ENCODE results near the gene EML1. TPM values are rescaled to one million over a fixed set of nuclear protein-coding genes. Genes with fewer than 3 reads are reported as not detected.

EML1 gene
- total and polyA plus RNA-seq, 7 donors: 3.9 to 148 (median 91.5) TPM

GRCh38 chr14:99955826-99956455 lies 162.7 kb downstream of the EML1 start:
- H3K36me3 ChIP-seq: no peaks in the 10 kb centered on the region
- WGBS, 2 donors: 79 to 87% methylated on average over 7 of the region's 7 CpGs
- no peak for TF ChIP-seq EP300 (IDR thresholded peaks at IDR 0.05)
- TF ChIP-seq, protein P1, sequence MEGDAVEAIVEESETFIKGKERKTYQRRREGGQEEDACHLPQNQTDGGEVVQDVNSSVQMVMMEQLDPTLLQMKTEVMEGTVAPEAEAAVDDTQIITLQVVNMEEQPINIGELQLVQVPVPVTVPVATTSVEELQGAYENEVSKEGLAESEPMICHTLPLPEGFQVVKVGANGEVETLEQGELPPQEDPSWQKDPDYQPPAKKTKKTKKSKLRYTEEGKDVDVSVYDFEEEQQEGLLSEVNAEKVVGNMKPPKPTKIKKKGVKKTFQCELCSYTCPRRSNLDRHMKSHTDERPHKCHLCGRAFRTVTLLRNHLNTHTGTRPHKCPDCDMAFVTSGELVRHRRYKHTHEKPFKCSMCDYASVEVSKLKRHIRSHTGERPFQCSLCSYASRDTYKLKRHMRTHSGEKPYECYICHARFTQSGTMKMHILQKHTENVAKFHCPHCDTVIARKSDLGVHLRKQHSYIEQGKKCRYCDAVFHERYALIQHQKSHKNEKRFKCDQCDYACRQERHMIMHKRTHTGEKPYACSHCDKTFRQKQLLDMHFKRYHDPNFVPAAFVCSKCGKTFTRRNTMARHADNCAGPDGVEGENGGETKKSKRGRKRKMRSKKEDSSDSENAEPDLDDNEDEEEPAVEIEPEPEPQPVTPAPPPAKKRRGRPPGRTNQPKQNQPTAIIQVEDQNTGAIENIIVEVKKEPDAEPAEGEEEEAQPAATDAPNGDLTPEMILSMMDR (IDR thresholded peaks at IDR 0.05): no peak
- no peak for TF ChIP-seq POLR2AphosphoS5 (IDR thresholded peaks at IDR 0.05)
- no peak for TF ChIP-seq POLR2A (IDR thresholded peaks at IDR 0.05)
- DNase-seq: peak; percentile 39
- H3K4me1 ChIP-seq: peaks cover 0 to under 1% (median 0%) of the 10 kb centered on the region in 4 donors
- H3K9me3 ChIP-seq: no peaks in the 10 kb centered on the region
- no peak overlapping the region for H3K27ac ChIP-seq
- peaks cover 0 to 24% (median 0%) of the 10 kb centered on the region in 3 donors for H3K27me3 ChIP-seq
- intact Hi-C loops (cut with DNase I): no loop called here
- no peak overlapping the region for H3K4me3 ChIP-seq

DNA sequence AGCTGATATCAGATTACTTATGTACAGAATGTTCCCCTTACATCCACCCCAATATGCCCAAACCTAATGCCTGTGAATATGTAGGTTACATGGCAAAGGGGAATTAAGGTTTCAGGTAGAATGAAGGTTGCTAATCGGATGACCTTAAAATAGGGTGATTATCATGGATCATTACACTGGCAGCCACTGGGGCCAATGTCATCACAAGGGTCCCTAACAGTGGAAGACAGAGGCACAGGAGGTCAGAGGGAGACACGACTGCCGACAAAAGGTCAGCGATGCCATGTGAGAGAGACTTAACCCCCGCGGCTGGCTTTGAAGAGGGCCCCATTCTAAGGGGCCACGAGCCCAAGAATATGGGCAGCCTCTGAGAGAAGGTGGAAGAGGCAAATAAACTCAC lies 165.2 kb downstream of the EML1 start:
- intact Hi-C loops (cut with DNase I): no loop called here
- H3K27ac ChIP-seq: no peak overlapping the region
- H3K4me1 ChIP-seq: no peaks in the 10 kb centered on the region
- WGBS, 2 donors: 75 to 76% methylated on average over 7 of the region's 7 CpGs
- no peak overlapping the region for H3K4me3 ChIP-seq
- H3K36me3 ChIP-seq: no peaks in the 10 kb centered on the region
- peaks cover 0 to 31% (median 11%) of the 10 kb centered on the region in 3 donors for H3K27me3 ChIP-seq
- DNase-seq: peak; percentile 35
- no peaks in the 10 kb centered on the region for H3K9me3 ChIP-seq
- no peak for TF ChIP-seq POLR2A (IDR thresholded peaks at IDR 0.05)
- TF ChIP-seq EP300 (IDR thresholded peaks at IDR 0.05): no peak

DNA sequence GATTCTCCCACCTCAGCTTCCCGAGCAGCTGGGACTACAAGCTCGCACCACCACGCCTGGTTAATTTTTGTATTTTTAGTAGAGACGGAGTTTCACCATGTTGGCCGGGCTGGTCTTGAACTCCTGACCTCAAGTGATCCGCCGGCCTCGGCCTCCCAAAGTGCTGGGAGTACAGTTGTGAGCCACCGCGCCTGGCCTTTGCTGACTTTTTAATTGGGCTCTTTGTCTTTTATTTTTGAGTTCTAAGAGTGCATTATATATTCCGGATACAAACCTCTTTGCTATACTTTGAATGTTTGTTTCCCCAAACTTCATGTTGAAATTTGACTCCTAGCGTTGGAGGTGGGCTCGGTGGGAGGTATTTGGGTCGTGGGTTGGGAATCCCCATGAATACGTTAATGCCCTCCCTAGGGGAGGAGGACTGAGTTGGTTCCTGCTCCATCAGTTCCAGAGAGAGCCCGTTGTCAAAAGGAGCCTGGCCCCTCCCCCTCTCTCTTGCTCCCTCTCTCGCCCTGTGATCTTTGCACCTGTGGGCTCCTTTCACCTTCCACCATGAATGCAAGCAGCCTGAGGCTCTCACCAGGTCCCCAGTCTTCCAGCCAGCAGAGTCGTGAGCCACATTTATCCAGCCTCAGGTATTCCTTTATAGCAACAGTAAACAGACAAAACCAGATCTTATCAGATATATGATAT lies 168.8 kb downstream of the EML1 start:
- TF ChIP-seq POLR2A (IDR thresholded peaks at IDR 0.05) (no peak), POLR2AphosphoS5 (IDR thresholded peaks at IDR 0.05) (no peak), EP300 (IDR thresholded peaks at IDR 0.05) (no peak)
- TF ChIP-seq, protein P1 (IDR thresholded peaks at IDR 0.05): no peak
- Histone ChIP-seq H3K27ac (no peak overlapping the region), H3K9me3 (no peaks in the 10 kb centered on the region), H3K36me3 (no peaks in the 10 kb centered on the region), H3K27me3 (peaks cover 0 to 27% (median 11%) of the 10 kb centered on the region in 3 donors), H3K4me1 (no peaks in the 10 kb centered on the region), H3K4me3 (no peak overlapping the region)
- WGBS, 2 donors: 56 to 63% methylated on average over 18 of the region's 18 CpGs
- peak; percentile 51 for DNase-seq
- intact Hi-C loops (cut with DNase I): no loop called here

- Histone ChIP-seq H3K4me3 (no peak overlapping the region), H3K27ac (no peak overlapping the region), H3K4me1 (no peaks in the 10 kb centered on the region), H3K27me3 (peaks cover 0 to 24% (median 11%) of the 10 kb centered on the region in 3 donors), H3K9me3 (no peaks in the 10 kb centered on the region), H3K36me3 (no peaks in the 10 kb centered on the region)
- DNase-seq: no peak
- WGBS, 2 donors: 53 to 80% methylated on average over 9 of the region's 9 CpGs
- intact Hi-C loops (cut with DNase I): no loop called here
- TF ChIP-seq, protein P1 (IDR thresholded peaks at IDR 0.05): no peak
- TF ChIP-seq POLR2A (IDR thresholded peaks at IDR 0.05) (no peak), POLR2AphosphoS5 (IDR thresholded peaks at IDR 0.05) (no peak), EP300 (IDR thresholded peaks at IDR 0.05) (no peak)
Observed at GRCh38 chr14:99964979-99965378, 171.8 kb downstream of the EML1 start.

GRCh38 chr14:99966037-99966835 lies 173.0 kb downstream of the EML1 start:
- peaks cover 0 to 15% (median 11%) of the 10 kb centered on the region in 3 donors for H3K27me3 ChIP-seq
- no peaks in the 10 kb centered on the region for H3K36me3 ChIP-seq
- intact Hi-C loops (cut with DNase I): no loop called here
- no peak overlapping the region for H3K27ac ChIP-seq
- no peak overlapping the region for H3K4me3 ChIP-seq
- H3K4me1 ChIP-seq: peaks cover 0 to 5% (median 4%) of the 10 kb centered on the region in 4 donors
- peak; percentile 56 for DNase-seq
- WGBS, 2 donors: 89 to 93% methylated on average over 23 of the region's 23 CpGs
- H3K9me3 ChIP-seq: no peaks in the 10 kb centered on the region
- no peak for TF ChIP-seq EP300 (IDR thresholded peaks at IDR 0.05)
- TF ChIP-seq POLR2AphosphoS5 (IDR thresholded peaks at IDR 0.05): no peak
- no peak for TF ChIP-seq POLR2A (IDR thresholded peaks at IDR 0.05)
- TF ChIP-seq, protein P1 (IDR thresholded peaks at IDR 0.05): no peak
